AG04450 (cell line): ENCODE data around the gene OPN3. TPM values are rescaled to one million over a fixed set of nuclear protein-coding genes. Genes with fewer than 3 reads are reported as not detected.

ENCODE experiments used
- CTCF ChIA-PET: fragments of 300-600, 350-600 bp; formaldehyde crosslinking; extraction: SDS; loops from one replicate; lab custom pipeline; 2022; ENCODE audit warnings: antibody characterized with exemption, inconsistent platforms; lab: Charles Lee
- POLR2A ChIA-PET: fragments of 350-600 bp; formaldehyde crosslinking; extraction: SDS; loops from one replicate; lab custom pipeline; 2021; ENCODE audit warnings: antibody characterized with exemption, inconsistent platforms; lab: Yijun Ruan, JAX
- DNase-seq: peaks from one replicate; pipeline ENCODE4 v3.0.0-alpha.2; 2011; ENCODE audit warnings: low read depth, low spot score
- H3K27ac ChIP-seq: one replicate; pipeline ENCODE4 v1.5.1; 2012; ENCODE audit warnings: low read depth, low read length, control low read depth
- H3K27me3 ChIP-seq: one replicate; pipeline ENCODE4 v1.6.0; 2012; ENCODE audit warnings: low read length; ENCODE audit not compliant: control insufficient read depth, insufficient read depth
- H3K4me3 ChIP-seq: 2 replicates; pipeline ENCODE4 v1.5.1; 2011; ENCODE audit warnings: mild to moderate bottlenecking, low read depth, low read length, control low read depth
- H3K9me3 ChIP-seq: 2 replicates; pipeline ENCODE4 v1.5.1; 2012; ENCODE audit warnings: low read length; ENCODE audit not compliant: control insufficient read depth, insufficient read depth
- polyA plus RNA-seq: library from polyadenylated mRNA; depleted of rRNA; stranded (reverse); fragments of >200 nt; gene quantifications from 2 replicates; pipeline ENCODE4 v1.2.3, GENCODE V29; 2011
- TF ChIP-seq, protein P1 (sequence below): IDR thresholded peaks from 2 replicates; pipeline ENCODE4 v1.5.1; 2011; ENCODE audit warnings: low read depth, low read length, control low read depth, inconsistent platforms

Gene OPN3
- polyA plus RNA-seq, 1 experiment = 70.1 TPM

DNA sequence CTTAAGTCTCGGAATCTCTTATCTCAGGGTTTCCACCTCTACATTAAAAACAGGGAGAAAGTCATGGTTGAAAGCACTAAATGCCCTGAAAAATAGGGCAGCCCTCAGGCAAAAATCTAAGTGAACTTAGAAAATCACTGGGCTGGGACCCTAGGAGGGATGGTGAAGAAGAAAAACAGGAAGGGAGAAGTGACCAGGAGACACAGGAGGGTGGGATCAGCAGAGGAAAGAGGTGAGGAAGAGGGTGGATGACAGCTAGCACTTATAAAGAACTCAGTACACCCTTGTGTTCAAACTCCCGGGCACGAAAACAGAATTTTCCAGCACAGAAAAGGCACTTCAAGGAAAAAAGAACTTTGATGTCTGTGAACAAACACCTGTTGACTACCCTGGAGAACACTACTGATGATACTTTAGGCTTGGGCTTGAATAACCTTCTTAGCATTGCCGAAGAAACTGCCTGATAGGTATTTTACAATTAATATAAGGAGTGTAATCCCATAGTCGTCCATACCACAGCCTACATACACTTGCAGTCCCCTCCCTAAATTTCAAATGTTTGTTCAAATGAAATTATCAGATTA is 2.0 kb downstream of the OPN3 start:
- H3K4me3 ChIP-seq = peak overlapping the region; percentile 95
- TF ChIP-seq, protein P1, sequence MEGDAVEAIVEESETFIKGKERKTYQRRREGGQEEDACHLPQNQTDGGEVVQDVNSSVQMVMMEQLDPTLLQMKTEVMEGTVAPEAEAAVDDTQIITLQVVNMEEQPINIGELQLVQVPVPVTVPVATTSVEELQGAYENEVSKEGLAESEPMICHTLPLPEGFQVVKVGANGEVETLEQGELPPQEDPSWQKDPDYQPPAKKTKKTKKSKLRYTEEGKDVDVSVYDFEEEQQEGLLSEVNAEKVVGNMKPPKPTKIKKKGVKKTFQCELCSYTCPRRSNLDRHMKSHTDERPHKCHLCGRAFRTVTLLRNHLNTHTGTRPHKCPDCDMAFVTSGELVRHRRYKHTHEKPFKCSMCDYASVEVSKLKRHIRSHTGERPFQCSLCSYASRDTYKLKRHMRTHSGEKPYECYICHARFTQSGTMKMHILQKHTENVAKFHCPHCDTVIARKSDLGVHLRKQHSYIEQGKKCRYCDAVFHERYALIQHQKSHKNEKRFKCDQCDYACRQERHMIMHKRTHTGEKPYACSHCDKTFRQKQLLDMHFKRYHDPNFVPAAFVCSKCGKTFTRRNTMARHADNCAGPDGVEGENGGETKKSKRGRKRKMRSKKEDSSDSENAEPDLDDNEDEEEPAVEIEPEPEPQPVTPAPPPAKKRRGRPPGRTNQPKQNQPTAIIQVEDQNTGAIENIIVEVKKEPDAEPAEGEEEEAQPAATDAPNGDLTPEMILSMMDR = no peak
- no peaks in the 10 kb centered on the region for H3K27me3 ChIP-seq
- DNase-seq = no peak
- no peak overlapping the region for H3K27ac ChIP-seq
- CTCF ChIA-PET = interaction anchor here (0.7 to 1.3 kb wide), 4 partner anchors 11 to 209 kb away, joined by 3 to 7 read pairs (median 4); no protein-coding TSS in a partner anchor
- no peaks in the 10 kb centered on the region; the same call in 1 of the 2 replicates for H3K9me3 ChIP-seq
- POLR2A ChIA-PET = no interaction called here

DNA sequence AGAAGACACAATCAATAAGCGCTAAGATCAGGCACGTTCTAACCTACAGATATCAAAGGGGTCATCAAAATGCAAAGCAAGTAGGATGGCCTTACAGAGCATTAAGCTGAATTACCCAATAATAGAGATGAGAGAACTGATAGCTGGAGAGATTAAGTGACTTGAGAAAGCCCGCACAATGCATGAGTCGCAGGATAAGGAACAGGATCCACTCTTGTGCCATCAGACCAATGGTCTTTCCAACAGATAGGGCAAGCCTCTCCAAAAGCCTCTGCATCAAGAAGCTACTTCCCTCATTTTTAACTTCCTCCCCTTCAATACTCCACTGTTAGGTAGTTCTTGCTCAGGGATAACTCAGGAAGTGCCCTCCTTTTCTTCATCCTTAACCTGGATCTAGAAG is 2.6 kb downstream of the OPN3 start:
- TF ChIP-seq, protein P1 = no peak
- H3K27me3 ChIP-seq = no peaks in the 10 kb centered on the region
- POLR2A ChIA-PET = no interaction called here
- no peak overlapping the region for H3K27ac ChIP-seq
- no peak for DNase-seq
- no peaks in the 10 kb centered on the region for H3K9me3 ChIP-seq
- CTCF ChIA-PET = interaction anchor here (0.7 to 1.3 kb wide), 3 partner anchors 10 to 210 kb away, joined by 3 to 7 read pairs (median 3); no protein-coding TSS in a partner anchor
- peak overlapping the region; percentile 95 for H3K4me3 ChIP-seq

DNA sequence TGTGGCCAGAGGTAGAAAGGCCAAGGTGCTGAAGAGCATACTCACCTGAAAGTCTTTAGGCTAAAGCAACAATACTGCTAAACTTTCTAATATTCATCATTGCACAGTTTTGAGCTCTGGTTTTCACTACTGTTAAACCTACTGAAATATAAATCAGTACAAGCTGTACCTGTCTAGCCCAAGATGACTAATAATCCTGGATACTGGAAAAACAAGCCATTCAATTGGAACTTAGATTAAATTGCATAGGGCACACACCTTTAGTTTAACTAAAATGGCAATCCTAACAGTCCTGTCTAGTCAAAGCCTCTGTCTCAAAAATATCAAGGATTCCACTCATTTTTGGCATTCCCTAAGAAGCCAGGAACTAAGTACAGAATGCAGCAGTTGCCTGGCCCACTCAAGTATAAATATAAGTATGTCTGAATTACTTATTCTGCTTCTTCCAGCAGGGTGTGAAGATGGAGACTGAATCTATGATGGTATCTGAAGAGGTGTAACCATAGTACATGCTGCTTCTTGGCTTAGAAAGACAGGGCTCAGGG is 3.1 kb downstream of the OPN3 start:
- TF ChIP-seq, protein P1 = no peak
- H3K27me3 ChIP-seq = no peaks in the 10 kb centered on the region
- no peak for DNase-seq
- no peaks in the 10 kb centered on the region for H3K9me3 ChIP-seq
- peak overlapping the region; percentile 95 for H3K4me3 ChIP-seq
- no peak overlapping the region for H3K27ac ChIP-seq
- POLR2A ChIA-PET = no interaction called here
- CTCF ChIA-PET = interaction anchor here (0.7 to 1.3 kb wide), 3 partner anchors 10 to 210 kb away, joined by 3 to 7 read pairs (median 3); no protein-coding TSS in a partner anchor

DNA sequence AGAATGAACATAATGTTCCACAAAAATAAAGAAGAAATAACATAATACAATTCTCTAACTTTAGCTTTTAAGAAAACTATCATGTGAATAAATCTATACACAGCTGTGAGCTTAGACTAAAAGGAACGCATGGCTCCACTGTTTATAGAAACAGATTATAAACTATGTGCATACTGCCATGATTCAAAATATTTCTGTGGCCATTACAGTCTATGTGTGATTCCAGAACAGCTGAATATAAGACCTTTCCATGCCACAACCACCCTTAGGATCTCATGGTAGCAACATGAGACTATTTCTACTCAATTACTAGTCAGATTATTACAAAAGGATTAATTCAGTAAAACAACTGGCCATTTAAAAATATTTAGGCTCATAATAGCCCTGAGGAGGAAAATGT is 3.9 kb downstream of the OPN3 start:
- Histone ChIP-seq H3K27ac (no peak overlapping the region), H3K9me3 (no peaks in the 10 kb centered on the region), H3K27me3 (no peaks in the 10 kb centered on the region), H3K4me3 (no peak overlapping the region)
- DNase-seq = no peak
- CTCF ChIA-PET = interaction anchor here (1.0 to 5.0 kb wide), 2 partner anchors 9 to 25 kb away, joined by 5 to 45 read pairs; no protein-coding TSS in a partner anchor
- POLR2A ChIA-PET = interaction anchor here (0.9 kb wide), 1 partner anchor 21 kb away, joined by 3 read pairs; no protein-coding TSS in a partner anchor
- TF ChIP-seq, protein P1 = no peak
